HG03064 (cell line): ENCODE results near the gene LSM10.

Experiments used
- ATAC-seq: cut with Tn5 transposase; IDR thresholded peaks from one replicate; pipeline ENCODE4 v1.9.1; 2021; ENCODE audit warnings: low read depth; ENCODE audit not compliant: unreplicated experiment

The LSM10 gene

DNA sequence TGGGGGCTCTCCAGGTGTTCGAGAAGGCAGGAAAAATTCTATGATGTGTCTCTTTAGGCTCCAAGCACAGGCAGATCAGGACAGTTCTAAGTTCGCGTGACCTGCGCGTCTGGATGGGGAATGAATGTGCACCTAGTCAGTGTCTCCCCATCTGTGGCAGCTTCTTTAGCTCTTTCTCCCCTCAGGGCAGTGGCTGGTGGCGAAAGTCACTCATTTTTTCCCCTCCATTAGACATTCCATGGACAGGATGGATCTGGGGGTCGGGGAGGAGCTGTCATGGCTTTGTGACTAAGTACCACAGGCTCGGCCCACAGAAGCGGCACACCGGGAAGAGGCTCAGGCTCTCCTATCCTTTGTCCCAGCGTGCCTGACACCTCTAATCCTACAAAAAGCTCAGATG, 43.2 kb downstream of the LSM10 start:
- no peak for ATAC-seq

DNA sequence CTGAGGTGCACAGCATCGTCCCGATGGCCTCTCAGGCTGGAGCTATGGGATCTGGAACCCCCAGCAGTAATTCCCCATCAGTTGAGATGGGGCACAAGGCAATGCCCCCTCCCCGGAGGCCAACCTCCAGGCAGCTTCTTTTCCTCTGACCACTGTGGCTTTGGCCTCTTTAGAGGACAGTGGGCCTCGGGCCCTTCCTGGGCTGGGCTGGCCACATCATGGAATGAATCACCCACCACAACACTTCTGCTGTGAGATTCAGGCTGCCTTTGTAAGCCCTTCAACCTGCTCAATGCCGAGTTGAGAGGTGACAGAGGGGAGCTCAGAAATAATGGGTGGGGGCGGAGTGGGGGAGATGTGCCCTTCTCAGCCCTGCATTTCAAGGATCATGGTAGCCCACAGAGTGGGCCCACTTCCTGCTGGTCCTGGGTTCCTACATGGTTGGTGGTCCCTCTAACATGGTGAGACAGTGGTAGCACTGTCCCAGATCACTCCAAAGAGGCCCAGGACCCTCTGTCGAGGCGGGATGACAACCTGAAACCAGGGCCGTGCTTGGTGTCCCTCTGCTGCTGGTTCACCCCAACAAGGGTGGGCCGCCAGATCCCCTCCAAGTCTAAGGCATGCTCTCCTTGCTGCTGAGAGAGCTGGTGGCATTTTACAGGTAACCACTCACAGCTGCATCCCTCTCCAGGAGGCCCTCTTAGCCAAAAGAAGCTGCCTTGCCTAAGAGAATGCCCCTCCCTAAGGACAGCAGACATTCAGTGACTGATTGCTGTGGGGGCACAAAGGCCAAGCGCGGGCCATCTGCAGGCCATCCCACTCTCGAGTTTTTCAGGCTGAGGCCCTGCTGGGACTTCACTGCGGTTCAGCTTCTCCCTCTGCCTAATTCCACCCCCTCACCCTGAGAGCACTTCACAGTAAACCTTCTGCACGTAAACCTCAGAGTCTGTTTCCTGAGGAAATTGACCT, 44.5 kb downstream of the LSM10 start:
- no peak for ATAC-seq

DNA sequence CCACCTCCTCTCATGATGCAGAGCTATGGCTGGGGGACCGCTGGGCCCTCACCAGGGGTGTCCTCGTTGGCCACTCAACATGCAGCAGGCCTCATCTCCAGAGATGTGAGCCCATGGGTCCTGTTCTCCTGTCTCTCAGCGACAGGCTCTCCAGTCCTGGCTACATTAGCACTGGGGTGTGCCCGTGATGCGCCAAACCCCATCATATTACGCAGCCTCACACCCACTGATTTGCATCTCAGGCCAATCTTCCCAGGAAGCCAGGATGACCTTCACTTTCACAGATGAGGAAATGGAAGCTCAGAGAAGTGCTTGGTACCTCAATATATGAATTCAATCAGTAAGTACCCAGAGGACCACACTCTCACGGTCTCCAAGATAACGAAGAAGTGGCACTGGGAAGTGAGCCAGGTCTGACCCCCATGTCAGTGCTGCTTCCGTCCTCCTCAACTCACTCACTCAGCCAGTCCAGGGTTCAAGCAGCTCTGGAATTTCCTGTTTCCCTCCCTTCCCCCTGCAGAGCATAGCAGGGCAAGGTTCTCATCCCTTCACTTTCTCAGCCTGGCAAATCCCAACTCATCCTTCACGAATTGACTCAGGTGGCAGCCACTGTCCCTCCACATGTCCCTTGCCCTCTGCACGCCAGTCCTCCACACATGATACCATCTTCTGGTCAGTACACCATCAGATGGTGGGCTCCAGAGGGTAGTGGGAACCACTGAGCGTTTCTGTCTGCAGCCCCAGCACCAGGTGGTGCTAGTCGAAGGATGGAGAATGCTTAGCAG, 45.4 kb downstream of the LSM10 start:
- no peak for ATAC-seq

DNA sequence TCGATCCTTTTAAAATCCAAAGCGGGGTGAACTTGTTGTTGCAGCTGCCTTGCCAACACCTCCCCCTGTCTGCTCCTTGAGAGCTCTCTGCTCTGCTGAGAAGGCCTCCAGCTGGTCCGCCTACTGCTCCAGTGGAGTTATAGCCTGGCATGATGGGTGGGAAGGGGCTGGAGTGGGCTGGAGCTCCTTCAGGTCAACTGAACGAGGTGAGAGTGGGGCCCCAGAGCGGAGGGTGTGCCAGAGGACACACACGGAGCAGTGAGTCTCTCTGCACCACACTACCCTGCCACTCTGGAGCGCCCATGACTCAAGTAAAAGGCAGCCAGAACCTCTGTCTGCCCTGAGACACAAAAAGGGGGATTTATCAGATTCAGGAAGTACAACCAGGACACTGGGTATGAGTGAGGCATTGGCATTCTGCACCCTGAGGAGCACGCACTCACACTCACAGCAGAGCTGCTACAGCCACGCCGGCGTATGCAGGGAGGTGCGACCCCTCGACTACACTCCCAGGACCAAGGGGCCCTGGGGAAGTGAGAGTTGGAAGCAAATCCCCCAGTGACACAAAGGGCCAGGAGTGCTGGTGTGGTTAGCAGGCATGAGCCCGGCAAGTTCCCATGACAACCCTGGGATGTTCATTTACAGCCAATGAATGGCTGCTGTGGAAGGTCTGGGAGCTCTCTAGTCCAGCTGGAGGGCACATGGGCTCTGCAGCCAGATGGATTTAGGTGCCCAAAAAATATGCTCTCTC, 46.3 kb downstream of the LSM10 start:
- ATAC-seq, result no peak

DNA sequence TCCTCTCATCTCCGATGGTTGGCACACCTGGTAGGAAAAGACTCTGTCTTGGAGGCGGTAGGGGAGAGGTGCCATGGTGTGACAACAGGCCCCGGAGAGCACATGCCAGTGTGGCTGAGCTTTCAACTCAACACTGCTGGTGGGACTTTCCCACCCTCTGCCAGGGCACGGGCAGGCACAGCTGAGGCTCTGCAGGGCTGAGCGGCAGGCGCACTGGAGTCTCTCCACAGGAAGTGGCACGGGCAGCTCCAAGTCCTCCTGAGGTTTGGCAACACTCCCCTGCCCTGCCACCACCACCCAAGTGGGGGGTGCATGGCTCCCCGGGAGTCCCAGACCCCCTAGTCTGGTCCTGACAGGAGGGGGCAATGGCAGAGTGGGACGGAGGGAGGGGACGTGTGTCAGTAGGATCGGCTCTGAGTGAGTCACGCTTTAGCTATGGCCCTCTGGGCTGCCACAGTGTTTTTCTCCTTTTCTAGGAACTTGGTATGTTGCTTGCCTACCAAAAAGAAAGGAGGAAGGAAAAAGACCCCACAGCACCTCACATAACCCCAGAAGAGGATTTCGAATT, 47.0 kb downstream of the LSM10 start:
- no peak for ATAC-seq

DNA sequence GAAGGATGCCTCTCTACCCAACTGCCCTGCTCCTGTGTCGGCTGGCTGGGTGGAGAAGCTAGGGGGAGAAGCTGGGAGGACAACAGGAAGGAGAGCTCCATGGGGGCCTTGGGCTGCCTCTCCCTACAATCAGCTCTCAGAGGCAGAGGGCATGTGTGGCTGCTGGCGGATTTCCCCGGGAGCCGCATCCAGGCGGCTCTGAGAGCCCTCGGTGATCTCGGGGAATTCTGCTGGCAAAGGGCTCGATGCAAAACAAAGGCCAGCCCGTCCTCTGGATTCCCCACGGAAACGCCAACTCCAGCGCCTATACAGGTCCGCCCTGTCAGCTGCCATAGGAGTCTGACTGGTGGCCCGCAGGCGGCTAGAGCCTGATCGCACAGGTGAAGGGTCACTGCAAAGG, 47.9 kb downstream of the LSM10 start:
- no peak for ATAC-seq

DNA sequence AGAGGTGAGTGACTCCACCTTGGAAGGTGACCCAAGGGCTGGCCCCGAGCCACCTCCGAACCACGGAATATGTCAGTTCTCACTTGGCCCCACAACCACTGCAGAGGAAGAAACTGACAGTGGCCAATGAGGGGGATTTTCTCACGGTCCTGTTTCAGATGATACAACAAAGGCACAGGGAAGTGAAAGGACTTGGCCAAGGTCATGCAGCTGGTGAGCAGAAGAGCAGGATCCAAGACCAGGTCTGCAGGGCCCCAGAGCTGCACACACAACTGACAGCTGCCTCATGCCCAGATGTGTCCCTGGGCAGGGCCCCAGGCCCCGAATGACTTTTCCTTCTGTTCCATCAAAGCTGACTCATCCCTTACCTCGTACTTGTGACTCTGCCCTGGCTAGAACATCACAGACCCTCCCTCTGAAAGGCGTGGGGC, 48.5 kb downstream of the LSM10 start:
- ATAC-seq, result no peak

DNA sequence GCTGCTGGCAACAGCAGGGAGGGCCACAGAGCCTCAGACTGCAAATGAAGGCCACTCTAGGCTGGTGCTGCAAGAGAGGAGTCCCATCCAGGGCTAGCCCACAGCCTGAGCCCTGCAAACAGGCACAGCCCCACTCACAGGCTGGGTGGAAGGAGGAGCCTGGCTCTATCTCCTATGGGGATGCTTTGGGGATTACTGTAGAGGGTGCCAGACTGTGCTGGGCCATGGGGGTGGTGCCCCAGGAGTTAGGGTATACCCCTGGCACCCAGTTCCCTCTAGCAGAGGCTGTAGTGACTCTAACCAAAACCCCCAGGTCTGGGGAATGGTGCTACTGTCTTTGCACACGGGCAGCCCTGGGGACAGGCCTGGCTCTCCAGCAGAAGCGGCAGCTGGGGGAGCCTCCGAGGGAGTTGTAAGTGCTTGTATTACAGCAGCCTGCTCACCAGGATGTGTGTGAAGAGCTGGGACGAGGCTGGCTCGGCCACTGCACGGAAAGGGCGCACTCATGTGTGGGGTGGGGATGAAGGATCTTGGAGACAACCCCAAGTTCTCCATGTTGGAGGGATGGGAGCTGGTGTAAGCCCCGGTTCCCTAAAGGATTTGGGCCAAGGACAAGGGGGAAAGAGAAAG, 50.9 kb downstream of the LSM10 start:
- no peak for ATAC-seq

DNA sequence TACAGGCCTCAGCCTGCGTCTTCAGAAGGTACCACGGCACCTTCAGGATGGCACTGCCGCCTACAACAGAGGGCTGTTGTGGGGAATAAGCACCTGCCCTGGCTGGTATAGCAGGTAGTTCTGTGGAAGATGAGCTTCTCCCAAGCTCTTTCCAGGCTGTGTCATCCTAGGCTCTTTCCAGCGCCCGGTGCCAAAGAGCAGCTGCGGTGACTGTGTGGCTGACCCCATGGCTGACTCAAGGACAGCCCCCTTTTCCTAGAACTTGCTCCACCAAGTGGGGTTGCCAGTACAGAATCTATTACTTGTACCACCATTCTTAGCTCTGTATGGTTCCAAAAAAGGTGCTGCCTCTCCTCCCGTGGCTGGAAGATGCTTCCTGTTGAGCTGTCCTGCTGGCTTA, 52.4 kb downstream of the LSM10 start:
- no peak for ATAC-seq

DNA sequence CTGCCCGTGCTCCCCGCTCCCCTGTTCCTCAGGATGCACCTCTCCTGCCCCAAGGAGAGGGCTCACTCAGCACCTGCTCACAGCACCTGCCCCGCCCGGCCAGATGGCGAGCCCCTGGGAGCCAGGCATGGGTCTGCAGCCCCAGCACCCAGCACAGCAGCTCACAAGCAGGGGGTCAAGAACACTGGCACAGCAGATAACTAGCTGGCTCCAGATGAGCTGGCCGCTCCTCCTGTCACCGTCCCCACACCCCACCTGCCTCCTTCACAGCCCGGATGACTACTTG, 53.4 kb downstream of the LSM10 start:
- no peak for ATAC-seq

DNA sequence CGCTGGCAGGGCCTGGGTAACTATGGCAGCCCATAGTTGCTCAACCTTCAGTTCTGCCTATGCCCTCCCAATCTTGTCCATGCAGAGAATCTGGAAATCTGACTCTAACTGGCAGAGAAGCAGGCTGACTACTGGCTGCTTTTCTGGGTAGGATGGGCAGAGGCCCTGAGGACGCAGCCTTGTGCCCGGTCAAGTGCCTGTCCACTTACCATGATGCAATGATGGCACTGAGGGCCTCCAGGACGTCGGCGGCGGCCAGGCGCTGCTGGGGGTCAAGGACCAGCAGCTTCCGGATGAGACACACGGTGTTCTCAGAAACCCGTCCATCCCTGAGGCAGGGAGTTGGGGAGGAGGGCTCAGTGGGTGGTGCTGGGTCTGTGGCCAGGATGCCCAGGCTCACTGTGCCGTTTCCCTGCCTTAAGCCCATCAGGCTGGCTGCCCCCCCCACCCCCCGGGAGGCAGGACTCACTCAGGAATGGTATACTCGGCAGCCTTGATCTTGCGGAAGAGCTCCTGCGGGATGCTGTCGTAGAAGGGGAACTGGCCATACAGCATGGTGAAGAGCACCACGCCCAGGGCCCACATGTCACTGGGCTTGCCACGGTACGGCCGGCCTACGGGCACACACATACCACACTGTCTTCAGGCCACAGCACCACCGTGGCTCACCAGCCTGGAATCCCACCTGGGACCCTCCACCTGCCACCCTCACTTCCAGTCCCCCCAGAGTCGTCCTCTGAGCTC, 53.9 kb downstream of the LSM10 start:
- ATAC-seq, result no peak
